ENCODE results near the gene KCNN1.
"Not testable (repeated sequence)": the region's sequence is repeated elsewhere in the genome, so short reads cannot be mapped to it uniquely, and the experiment has no call there.

The KCNN1 gene

GRCh38 chr19:18029617-18030338 is 62.9 kb downstream of the KCNN1 start:
- Histone ChIP-seq H3K79me2 (ENCODE audit: insufficient read depth, low read length) (no peaks in the 10 kb centered on the region), H4K20me1 (ENCODE audit: insufficient read depth, low read length) (no peaks in the 10 kb centered on the region), H3K4me3 (ENCODE audit: low read depth, low read length, poor library complexity, severe bottlenecking) (no peak overlapping the region), H3K27me3 (ENCODE audit: insufficient read depth, low read length) (no peaks in the 10 kb centered on the region), H3F3A (ENCODE audit: insufficient read depth, low read length) (no peaks in the 10 kb centered on the region; the same call in 1 of the 2 replicates), H3K27ac (ENCODE audit: low read depth, low read length, poor library complexity, severe bottlenecking) (peak overlapping the region; percentile 39), H3K9me3 (ENCODE audit: low read length) (no peaks in the 10 kb centered on the region), H3K4me2 (ENCODE audit: low read length) (no peak overlapping the region; the same call in 1 of the 2 replicates), H3K36me3 (ENCODE audit: insufficient read depth, low read length) (no peaks in the 10 kb centered on the region), H3K4me1 (ENCODE audit: insufficient read depth, low read length, severe bottlenecking) (peaks cover 25% of the 10 kb centered on the region), H3K9ac (ENCODE audit: low read length) (no peak overlapping the region; the same call in 1 of the 2 replicates), H2AFZ (ENCODE audit: low read length) (no peak overlapping the region), H3K9me2 (ENCODE audit: low read depth, low read length) (no peaks in the 10 kb centered on the region)
- TF ChIP-seq EZH2 (IDR thresholded peaks at IDR 0.05; ENCODE audit: borderline replicate concordance, low read length) (no peak), CTCF (IDR thresholded peaks at IDR 0.05; ENCODE audit: low read length) (no peak)

DNA sequence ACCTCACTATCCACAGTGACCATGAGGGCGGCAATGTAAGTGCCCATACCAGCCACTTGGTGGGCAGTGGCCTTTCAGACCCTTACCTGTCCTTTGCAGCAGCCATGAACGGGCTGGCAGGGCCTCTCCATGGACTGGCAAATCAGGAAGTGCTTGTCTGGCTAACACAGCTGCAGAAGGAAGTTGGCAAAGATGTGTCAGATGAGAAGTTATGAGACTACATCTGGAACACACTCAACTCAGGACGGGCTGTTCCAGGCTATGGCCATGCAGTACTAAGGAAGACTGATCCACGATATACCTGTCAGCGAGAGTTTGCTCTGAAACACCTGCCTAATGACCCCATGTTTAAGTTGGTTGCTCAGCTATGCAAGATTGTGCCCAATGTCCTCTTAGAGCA is 64.5 kb downstream of the KCNN1 start:
- not testable (repeated sequence) for H3K9me2 ChIP-seq (ENCODE audit: low read depth, low read length); H3K9me3 ChIP-seq (ENCODE audit: low read length); H4K20me1 ChIP-seq (ENCODE audit: insufficient read depth, low read length); H3K36me3 ChIP-seq (ENCODE audit: insufficient read depth, low read length); H2AFZ ChIP-seq (ENCODE audit: low read length); H3K9ac ChIP-seq (ENCODE audit: low read length); H3F3A ChIP-seq (ENCODE audit: insufficient read depth, low read length); H3K79me2 ChIP-seq (ENCODE audit: insufficient read depth, low read length); H3K4me3 ChIP-seq (ENCODE audit: low read depth, low read length, poor library complexity, severe bottlenecking); H3K27me3 ChIP-seq (ENCODE audit: insufficient read depth, low read length)
- peaks cover 34% of the 10 kb centered on the region for H3K4me1 ChIP-seq (ENCODE audit: insufficient read depth, low read length, severe bottlenecking)
- H3K4me2 ChIP-seq (ENCODE audit: low read length), result 0 out of 2 replicates have a peak overlapping the region, but pooled peaks have one; percentile 10
- H3K27ac ChIP-seq (ENCODE audit: low read depth, low read length, poor library complexity, severe bottlenecking), result peak overlapping the region; percentile 62

DNA sequence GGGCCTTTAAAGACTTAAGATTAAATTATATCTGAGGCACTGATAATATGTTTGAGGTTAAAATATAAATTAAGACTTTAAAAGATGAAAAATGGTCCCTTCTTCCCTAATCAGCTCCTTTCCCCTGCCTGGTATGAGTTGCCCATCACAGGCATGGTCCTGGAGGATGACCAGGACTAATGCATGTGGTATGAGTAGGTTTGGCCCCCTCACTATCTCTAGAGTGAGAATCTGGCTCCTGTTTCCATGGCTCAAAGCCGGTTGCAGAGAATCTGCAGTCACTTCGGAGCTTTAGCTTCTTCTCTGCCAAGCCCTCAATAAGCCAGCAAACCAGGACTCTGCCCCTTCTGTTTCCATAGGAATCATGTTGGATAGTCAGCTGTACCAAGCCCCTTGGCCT is 65.2 kb downstream of the KCNN1 start:
- not testable (repeated sequence) for H4K20me1 ChIP-seq (ENCODE audit: insufficient read depth, low read length); H3K9me2 ChIP-seq (ENCODE audit: low read depth, low read length); H3K27me3 ChIP-seq (ENCODE audit: insufficient read depth, low read length); H2AFZ ChIP-seq (ENCODE audit: low read length); H3K4me2 ChIP-seq (ENCODE audit: low read length); H3K36me3 ChIP-seq (ENCODE audit: insufficient read depth, low read length); H3F3A ChIP-seq (ENCODE audit: insufficient read depth, low read length); H3K4me3 ChIP-seq (ENCODE audit: low read depth, low read length, poor library complexity, severe bottlenecking); H3K9me3 ChIP-seq (ENCODE audit: low read length); H3K27ac ChIP-seq (ENCODE audit: low read depth, low read length, poor library complexity, severe bottlenecking); H3K79me2 ChIP-seq (ENCODE audit: insufficient read depth, low read length); H3K9ac ChIP-seq (ENCODE audit: low read length)
- peaks cover 38% of the 10 kb centered on the region for H3K4me1 ChIP-seq (ENCODE audit: insufficient read depth, low read length, severe bottlenecking)

DNA sequence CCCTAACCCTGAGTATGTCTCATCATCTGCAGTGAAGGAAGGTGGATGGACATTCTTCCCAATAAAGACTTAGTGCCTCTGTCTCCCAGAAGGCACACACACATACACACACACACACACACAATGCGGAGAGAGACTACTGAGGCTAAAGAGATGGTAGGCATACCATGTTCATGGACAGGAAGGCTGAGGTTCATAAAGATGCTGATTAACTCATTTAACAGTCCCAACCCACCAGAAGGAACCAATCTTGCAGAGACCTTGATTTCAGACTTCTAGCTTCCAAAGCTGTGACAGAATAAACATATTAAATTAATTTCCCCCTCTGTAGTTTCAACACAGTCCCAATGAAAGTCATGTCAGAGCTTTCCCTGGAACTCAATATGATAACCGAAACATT is 74.1 kb downstream of the KCNN1 start:
- no peaks in the 10 kb centered on the region for H3K27me3 ChIP-seq (ENCODE audit: insufficient read depth, low read length)
- H3K4me3 ChIP-seq (ENCODE audit: low read depth, low read length, poor library complexity, severe bottlenecking), result no peak overlapping the region
- H2AFZ ChIP-seq (ENCODE audit: low read length), result no peak overlapping the region

More for the DNA sequence above, 74.1 kb downstream of the KCNN1 start:
- Histone ChIP-seq H3F3A (ENCODE audit: insufficient read depth, low read length) (peaks cover 10% of the 10 kb centered on the region; the same call in 1 of the 2 replicates), H3K4me1 (ENCODE audit: insufficient read depth, low read length, severe bottlenecking) (peaks cover 27% of the 10 kb centered on the region), H3K9me3 (ENCODE audit: low read length) (0 out of 2 replicates have a peak, but pooled peaks cover 4% of the 10 kb centered on the region), H3K27ac (ENCODE audit: low read depth, low read length, poor library complexity, severe bottlenecking) (peak overlapping the region; percentile 30), H3K36me3 (ENCODE audit: insufficient read depth, low read length) (no peaks in the 10 kb centered on the region), H3K4me2 (ENCODE audit: low read length) (no peak overlapping the region), H3K79me2 (ENCODE audit: insufficient read depth, low read length) (no peaks in the 10 kb centered on the region), H4K20me1 (ENCODE audit: insufficient read depth, low read length) (no peaks in the 10 kb centered on the region), H3K9me2 (ENCODE audit: low read depth, low read length) (no peaks in the 10 kb centered on the region), H3K9ac (ENCODE audit: low read length) (no peak overlapping the region)
- TF ChIP-seq CTCF (IDR thresholded peaks at IDR 0.05; ENCODE audit: low read length), result no peak
- no peak for TF ChIP-seq EZH2 (IDR thresholded peaks at IDR 0.05; ENCODE audit: borderline replicate concordance, low read length)
